Uterus (tissue), 2 donors: Measurements from ENCODE around the gene SNTG2.

ENCODE experiments used
- CTCF ChIP-seq, 4 experiments: fragments of 200-600 bp in 2 of 4; fragments of 450-650 bp in 2 of 4; sonication (generic) in 2 of 4; IDR thresholded peaks; one replicate each; pipeline ENCODE4 v1.5.1; 2016 to 2019; ENCODE audit warnings: antibody characterized with exemption in 4 of 4, mild to moderate bottlenecking in 2 of 4, moderate library complexity in 1 of 4
- POLR2A ChIP-seq, 2 donors: fragments of 450-650 bp; IDR thresholded peaks; one replicate each; pipeline ENCODE4 v1.6.1; 2016; ENCODE audit warnings: antibody characterized with exemption in 2 of 2, mild to moderate bottlenecking in 1 of 2, moderate library complexity in 1 of 2

- TF ChIP-seq CTCF (IDR thresholded peaks at IDR 0.05) (no peak), POLR2A (IDR thresholded peaks at IDR 0.05) (no peak)
These were observed 103.8 kb downstream of the SNTG2 start for GRCh38 chr2:1054399-1054798.
